ENCODE data around the gene CHST6.

DNA sequence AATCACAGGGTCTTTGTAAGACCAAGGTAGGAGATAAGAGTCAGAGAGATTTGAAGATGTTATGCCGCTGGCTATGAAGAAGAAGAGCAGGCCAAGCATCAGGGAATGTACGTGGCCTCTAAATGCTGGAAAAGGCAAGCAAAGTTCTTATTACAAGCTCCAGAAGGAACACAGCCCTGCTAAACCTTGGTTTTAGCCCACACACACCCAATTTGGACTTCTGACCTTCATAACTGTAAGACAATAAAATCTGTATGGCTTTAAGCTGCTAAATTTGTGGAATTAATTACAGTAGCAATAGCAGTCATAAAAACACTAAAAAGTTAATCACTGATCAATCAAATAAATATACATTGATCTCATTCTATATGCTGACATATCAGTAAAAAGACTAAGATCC, 36.8 kb downstream of the CHST6 start:
- no peak for TF ChIP-seq GATA2 (IDR thresholded peaks at IDR 0.05; ENCODE audit: low read depth, low read length)
- no peak for TF ChIP-seq GATA3 (IDR thresholded peaks at IDR 0.05; ENCODE audit: low read depth, low read length)
